Inflammatory macrophage (primary cell): ENCODE measurements around the gene CEP170B.

ENCODE experiments used
- DNase-seq, 2 donors: peaks; one replicate each; pipeline ENCODE4 v3.0.0-alpha.2; 2020 to 2022

Gene CEP170B

DNA sequence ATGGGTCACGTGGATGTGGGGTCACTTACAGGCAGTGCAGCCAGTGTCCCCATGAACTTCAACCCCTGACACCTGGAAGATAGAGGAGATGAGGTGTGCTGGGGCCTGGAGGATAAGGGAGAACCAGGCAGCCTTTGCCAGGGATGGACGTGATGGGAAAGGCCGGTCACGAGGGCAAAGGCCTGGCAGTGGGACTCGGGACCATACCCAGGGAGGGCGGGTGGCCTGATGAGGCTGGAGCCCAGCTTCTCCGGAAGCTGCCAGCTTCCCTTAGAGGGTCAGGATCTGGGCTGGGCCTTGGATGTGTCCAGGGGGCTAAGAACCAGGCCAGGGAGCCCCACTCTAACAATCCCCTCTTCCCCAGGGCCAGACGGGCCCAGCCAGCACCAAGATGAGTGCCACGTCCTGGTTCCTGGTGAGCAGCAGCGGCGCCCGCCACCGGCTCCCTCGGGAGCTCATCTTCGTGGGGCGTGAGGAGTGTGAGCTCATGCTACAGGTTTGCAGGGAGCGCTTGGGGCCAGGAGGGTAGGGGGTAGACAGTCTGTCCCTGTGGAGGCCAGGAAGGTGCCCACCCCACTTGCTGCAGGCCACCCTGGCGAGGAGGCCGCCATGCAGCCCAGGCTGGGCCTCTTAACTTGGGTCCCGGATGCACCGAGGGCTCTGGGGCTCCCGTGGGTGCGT lies 3.1 kb downstream of the CEP170B start:
- DNase-seq: no peak

DNA sequence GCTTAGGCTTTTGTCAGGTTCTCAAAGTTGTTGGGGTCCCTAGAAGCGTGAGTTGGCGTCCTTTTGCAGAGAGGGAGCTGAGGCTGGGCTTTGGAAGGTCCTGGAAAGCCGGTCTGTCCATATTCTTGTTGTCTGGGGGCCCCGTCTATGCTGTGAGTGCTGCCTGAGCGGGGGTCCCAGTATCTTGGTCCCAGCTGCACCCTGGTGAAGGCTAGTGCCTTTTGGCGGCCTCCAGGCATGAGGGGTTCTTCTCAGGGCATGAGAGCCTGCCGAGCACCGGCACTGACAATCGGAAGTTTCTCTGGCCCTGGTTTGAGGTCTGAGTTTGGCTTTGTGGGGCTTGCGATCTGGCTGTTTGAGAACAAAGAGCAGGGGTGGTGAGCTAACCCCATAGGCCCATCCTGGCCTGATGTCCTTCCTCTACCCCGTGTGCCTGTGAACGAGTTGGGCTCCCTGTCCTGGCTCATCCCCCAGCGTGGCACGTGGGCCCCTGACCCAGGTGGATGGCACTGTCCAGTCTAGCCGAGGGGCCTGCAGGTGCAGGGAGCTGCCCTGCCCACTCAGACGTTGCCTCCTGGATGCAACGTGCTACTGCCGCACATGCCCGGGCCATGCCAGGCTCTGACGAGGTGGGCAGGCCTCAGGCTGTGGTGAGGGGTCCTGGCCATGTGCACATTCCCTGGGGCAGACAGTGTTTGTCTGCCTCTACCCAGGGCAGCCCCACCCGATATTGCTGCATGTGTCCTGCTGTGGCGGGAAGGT lies 3.9 kb downstream of the CEP170B start:
- DNase-seq: no peak

DNA sequence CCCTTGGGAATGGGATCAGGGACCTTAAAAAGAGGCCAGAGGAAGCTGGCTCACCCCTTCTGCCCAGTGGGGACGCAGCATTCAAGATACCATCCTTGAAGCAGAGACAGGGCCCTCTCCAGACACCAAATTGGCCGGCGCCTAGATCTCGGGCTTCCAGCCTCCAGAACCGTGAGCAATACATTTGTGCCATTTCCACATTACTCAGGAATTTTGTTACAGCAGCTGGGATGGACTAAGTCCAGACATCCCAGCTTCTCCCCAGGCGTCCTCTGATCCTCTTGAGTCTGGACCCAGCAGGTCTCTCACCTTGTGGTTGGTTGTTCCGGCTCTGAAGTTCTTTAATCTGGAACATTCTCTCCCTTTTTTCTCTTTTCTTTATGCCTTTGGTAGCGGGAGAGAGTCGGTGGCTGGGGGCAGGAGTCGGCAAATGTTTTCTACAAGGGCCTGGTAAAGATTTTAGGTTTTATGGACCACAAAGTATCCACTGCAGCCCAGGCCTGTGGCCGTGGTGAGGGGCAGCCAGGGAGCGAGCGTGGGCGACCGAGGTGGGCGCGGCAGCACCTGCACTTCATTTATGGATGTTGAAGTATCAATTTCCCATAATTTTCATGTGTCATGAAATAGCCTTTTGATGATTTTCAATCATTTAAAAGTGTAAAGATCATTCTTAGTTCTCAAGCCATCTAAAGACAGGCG lies 4.8 kb downstream of the CEP170B start:
- DNase-seq: no peak

DNA sequence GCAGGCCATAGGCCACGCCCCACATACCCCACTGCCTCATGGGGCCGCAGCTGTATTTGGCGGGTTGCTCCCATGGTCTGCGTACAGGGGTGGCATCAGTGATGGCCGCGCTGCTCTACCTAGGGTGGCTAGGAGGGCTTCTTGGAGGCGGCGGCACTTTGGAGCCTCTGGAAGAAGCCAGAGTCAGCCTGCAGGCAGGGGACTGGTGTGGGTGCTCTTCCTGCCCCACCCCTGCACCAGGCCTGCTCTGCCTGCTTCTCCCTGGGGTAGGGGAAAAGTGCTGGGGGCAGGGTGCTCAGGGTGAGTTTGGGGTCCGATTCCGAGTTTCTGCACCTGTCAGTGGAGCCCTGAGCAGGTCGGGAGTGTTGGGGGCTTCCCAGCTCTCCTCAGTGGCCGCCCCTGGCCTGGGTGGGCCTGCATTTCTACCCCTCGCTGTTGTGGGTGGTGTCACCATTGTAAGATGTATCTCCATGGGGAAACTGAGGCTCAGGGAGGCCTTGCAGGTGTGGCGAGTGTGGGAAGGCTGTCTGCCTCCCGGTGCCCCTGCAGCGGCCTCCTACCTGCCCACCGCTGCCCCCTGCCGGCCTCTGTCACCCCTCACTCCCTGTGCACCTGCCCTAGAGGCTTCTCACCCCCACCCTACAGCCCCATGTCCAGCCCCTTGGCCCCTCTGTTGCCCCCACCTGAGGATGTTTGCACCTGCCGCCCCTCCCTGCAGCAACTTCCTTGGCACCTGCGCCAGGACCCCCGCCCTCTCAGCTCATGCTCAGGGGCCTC lies 5.5 kb downstream of the CEP170B start:
- peak in 1 of 2 donors; percentile 15 for DNase-seq

DNA sequence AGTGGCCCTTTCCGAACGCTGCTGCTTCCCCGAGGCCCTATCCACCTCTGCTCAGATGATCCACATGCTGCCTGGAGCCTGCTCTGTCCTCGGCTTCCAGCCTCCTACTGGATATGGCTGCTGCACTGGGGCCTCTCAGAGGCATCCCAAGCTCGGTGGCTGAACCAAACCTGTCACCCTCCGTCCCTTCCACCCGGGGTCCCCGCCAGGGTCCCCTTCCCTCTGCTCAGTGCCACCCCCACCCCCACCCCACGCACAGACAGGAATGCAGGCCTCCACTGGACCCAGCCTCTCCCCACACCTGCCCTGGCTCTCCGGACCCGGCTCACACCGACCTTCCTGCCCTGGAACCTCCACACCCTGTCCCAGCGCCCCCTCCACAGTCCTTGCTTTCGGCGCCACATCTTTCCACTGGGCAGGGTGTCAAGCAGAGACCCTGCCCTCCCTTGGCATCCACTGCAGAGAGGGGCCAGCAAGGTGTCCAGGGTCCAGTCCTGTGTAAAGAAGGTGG lies 6.1 kb downstream of the CEP170B start:
- no peak for DNase-seq

DNA sequence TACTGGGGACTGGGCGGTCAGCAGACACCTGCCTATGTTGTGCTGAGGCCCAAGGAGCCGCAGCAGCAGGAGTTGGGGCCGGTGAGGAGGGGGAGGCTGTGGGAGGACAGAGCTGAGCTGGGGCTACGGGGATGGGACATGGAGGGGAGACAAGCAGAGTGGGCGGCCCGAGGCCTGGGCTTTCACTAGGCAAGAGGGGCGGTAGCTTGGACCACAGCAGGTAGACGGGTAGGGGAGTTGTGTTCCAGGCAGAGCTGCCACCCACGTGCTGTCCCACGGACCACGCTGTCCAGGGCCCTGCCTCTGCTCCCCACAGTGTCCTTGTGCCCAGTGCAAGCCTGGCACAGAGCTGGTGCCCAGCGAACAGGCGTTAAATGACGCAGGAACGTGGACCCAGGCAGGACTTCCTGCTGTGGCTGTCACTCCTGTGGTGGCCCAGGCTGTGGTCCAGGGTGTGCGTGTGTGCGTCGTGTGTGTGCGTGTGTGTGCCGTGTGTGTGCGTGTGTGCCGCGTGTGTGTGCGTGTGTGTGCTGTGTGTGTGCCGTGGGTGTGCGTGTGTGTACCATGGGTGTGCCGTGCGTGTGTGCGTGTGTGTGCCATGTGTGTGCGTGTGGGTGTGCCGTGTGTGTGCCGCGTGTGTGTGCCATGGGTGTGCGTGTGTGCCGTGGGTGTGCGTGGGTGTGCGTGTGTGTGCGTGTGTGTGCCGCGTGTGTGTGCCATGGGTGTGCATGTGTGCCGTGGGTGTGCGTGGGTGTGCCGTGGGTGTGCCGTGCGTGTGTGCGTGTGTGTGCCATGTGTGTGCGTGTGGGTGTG lies 6.8 kb downstream of the CEP170B start:
- no peak for DNase-seq

DNA sequence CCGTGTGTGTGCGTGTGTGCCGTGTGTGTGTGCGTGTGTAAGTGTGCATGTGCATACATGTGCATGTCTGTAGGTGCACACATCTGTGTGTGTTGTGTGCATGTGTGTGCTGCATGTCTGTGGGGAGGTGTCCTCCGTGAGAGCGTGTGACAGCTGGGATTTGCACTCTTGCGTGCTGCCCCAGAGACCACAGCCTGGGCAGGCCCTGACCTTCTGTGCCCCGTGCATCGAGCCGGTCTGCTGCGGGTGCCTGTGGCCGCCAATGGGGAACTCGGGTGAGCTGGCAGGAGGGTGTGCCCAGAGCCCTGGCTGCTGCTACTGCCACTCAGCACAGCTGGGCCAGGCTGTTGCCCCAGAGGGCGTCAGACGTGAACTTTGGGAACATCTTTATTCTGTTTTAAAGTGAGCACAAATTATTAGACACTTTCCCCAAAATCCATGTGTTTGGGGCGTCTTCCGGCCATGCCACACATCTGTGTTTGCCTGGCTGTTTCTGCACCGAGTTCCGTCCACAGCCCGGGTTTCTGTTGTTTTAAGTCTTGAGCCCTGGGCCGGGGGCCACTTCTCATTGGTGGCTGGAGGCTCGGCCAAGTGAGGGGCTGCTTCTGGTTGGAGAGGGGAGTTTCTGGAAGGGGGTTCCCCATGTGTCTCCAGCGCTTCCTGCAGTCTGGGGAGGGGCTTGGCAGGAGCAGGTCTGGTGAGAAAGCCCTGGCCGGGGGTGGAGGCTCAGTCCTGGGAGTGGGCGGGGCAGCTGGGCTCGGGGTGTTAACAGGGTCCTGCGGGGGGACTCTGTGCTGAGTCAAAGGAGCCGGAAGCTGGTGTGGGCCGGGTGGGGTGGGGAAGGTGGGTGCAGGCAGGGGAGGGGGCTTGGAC lies 7.6 kb downstream of the CEP170B start:
- peak; percentile 39 to 53 for DNase-seq

DNA sequence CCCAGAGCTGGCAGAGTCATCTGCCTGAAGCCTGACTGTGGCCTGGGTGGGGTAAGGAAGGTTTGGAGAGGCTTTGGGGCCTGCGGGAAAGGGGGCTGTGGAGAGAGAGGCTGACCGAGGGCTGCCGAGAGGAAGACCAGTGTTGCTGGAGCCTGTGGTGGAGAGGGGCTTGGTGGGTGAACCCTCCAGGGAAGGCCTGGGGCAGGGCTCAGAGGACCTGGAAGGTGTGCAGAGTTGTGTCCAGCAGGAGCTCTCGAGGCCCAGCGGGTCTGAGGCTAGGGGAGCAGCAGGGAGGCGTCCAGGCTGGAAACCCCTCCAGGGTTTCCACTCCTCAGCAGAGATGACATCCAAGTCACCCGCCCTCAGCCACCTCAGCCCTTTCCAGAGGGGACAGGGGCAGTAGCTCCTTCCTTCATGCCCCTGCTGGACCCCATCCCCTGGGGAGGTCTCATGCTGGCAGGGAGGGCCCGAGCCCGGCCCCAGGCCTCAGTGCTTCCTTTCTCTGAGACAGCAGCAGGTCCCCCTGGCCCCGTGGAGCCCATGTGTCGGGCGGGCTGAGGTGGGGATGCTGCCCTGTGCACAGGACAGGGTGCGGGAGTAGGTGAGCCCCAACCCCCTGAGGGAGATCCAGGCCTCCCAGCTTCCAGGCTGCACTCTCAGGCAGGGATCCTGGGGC lies 8.4 kb downstream of the CEP170B start:
- no peak for DNase-seq

DNA sequence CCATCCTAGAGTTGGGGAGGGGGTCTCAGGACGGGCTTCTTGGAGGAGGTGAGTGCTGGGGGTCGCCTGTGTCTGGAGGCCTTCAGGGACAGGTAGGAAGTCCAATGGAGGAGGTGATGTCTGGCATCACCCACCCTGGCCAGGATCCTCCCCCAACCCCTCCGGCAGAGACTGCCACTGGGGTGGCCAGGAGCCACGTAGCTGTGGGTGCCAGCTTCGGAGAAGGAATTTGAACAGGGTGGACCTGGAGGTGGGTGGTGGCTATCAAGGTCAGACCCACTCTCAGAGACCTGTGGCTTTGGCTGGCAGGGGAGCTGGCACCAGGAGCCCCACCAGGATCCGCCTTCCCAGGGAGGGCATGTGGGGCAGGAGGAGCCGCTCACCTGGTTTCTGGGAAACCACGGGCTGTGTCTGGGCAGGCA lies 9.1 kb downstream of the CEP170B start:
- DNase-seq: no peak

DNA sequence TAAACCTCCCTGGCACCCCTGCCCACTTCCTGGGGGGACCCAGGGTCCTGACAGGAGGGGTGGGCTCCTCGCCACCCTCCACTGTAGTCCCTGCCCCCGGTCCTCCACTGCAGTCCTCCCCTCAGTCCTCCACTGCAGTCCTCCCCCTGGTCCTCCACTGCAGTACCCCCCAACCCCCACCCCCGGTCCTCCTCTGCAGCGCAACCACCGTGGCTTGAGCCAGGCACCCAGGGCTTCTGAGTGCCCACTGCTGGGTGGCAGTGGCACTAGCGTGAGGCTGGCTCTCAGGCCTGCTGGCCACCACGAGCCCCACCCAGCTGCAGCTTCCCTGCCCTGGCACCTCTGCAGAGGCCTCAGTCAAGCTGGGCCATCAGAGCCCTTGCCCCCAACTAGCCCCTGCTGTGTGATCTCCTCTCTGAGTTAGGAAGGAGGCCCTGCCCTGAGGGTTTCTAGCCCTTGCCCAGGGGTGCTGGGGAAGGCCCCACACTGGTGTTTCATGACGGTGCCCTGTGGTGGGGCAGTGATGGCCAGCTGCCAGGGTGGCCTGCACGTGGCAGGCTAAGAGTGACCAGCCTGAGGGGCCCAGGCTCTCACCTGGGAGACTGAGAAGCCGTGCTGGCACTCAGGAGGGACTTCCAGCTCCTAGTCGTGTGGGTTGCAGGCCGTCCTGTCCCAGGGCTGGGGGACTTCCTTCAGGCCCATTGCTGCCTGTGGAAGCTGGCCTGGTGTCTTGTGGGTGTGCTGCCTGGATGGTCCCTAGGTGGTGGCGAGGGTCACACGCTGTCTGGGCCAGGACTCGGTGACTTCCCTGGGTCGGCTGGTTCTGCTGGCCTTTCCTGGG lies 9.7 kb downstream of the CEP170B start:
- no peak for DNase-seq

DNA sequence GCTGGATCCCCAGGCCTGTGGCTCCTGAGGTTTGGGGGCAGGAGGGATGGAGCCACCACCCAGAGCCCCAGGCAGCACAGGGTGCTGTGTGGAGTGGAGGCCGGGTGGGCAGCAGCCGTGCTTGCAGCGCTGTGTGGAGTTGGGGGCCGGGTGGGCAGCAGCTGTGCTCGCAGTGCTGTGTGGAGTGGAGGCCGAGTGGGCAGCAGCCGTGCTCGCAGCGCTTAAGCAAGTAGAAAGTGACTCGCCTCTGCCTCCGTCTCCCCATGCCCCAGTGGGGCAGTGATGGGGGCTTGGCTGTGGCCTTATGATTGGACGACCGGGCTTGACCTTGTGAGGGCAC lies 10.3 kb downstream of the CEP170B start:
- DNase-seq: no peak

DNA sequence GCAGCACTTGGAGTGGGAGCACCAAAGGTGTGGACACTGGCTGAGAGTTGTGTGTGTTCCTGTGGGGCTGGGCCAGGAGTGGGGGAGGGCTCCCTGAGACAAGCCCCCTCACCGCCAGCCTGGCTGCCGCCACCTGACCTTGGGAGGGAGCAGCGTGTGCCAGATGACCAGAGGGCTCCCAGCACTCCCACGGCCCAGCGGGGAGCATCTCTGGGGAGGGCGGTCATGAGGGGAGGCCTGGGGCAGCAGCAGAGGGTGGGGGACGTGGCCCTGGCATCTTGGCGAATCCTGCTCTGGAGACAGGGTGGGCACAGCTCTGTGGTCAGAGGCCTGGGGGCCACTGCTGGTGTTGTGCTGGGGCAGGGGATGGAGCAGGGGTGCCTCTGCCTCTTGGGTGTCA lies 10.7 kb downstream of the CEP170B start:
- no peak for DNase-seq

DNA sequence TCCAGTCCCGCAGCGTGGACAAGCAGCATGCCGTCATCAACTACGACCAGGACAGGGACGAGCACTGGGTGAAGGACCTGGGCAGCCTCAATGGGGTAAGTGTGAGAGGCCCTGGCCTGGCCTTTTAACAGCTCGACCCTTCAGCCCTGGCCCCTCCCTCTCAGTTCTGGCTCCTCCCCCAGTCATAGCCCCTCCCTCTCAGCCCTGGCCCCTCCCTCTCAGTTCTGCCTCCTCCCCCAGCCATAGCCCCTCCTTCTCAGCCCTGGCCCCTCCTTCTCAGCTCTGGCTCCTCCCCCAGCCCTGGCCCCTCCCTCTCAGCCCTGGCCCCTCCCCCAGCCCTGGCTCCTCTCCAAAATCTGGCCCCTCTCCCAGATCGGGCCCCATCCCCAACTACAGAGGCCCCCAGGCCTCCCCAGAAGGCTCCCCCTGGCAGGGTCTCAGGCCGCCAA lies 11.2 kb downstream of the CEP170B start:
- DNase-seq: peak; percentile 9 to 35

DNA sequence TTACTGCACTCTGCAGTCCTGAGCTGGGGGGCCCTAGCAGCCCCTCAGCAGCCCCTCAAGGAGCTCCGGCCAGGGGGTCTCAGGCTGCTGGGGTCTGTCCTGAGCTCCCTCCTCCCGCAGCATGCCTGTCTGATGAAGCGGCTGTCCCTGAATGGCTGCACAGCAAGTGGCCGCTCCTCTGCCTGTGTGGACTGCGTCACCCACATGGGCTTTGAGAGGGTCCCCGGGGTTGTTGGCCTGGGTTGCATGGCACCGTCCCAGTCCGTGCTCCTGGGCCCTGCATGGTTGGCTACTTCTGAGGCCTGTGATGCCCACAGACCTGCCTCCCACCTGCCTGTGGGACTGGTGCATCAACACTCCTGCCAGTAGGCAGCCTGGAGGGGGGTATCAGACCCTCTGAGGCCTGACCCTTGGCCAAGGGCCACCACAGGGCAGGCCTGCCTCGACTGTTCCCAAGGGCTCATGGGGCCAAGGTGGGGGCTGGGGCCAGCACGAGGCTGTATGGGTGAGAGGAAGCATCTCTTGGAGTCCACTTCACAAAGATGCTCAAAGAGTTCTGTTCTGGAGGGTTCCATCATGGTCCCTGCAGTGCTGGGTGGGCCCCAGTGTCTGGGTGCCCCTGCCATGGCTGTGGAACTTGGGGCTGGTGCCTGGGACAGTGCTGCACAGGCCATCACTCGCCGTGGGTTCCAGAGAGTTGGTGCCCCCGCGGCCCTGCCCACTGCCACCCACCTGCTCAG lies 12.2 kb downstream of the CEP170B start:
- no peak for DNase-seq

DNA sequence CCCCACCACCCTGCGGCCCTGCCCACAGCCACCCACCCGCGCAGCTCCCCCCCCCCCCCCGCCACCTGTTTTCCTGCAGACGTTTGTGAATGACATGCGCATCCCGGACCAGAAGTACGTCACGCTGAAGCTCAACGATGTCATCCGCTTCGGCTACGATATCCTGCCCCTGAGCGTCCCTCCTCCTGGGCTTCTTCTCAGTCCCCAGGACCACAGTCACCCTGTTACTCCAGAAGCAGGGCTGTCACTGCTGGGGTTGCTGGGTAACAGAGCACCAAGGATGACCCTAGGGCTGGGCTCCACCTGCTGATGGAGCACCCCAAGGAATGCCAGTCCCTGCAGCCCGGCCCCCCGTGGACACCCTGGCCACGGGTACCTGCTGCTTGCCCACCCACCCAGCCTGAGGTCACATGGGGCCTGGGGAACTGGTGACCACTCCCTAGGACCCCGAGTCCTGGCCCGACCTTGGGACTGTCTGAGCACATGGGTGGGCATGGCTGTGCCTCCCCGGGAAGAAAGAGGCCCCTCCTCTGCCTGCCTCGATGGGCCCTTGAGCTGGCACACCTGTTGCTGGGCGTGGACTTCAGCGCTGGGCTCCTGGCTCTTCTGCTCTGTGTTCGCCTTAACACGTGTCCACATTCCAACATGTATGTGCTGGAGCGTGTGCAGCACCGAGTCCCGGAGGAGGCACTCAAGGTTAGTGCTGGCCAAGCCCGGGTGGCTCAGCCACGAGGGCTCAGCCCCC lies 12.9 kb downstream of the CEP170B start:
- DNase-seq: no peak

DNA sequence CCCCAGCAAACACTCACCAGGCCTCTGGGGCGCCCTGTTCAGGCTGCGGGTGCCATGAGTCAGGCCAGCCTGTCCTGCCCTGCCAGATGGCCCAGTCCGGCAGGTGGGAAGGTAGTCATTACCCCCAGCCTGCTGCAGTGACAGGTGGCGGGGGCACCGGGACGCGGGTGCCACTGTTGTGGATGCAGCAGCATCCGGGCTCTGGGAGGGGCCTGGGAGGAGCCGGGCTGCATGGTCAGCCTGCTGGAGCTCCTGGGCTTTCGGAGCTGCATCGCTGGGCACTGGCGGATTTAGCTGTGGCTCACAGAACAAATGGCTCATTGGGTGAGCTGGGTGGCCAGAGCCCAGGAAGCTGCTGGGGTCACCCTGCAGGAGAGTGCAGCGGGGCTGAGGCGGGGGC lies 13.5 kb downstream of the CEP170B start:
- DNase-seq: no peak

DNA sequence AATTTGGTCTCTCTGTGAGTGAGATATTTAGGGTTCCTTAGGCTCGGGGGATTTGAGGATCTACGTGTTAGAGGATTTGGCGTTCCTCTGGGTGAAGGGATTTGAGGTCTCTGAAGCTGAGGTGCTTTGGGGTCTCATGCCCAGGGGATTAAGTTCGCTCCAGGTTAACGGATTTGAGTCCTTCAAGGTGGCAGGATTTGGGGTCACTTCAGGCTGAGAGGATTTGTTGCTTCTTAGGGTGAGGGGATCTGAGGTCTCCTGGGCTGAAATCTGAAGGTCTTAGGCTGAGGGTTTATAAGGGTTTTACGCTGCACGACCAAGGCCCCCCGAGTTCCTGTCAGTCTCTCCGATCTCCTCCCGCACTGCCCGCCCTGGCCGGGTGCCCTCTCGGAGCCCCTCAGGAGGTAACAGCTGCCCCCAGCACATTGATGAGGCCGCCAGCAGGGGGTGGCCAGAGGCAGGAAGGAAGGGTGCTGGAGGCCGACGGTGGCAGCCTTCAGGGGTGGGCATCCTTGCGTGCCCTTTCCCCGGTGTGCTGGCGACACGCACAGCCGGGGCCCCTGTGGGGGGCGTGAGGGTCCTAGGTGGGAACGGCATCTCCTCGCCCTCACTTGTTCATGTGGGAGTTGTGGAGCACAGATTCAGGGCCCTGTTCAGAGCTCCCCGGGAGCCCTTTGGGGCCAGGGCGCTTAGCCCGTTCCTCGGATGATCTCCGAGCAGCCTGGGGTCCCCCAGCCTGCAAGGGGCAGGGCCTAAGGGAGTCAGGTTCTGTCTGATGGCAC lies 14.3 kb downstream of the CEP170B start:
- no peak for DNase-seq
